PC-3 (cell line): ENCODE data around the gene CROCC. TPM values are rescaled to one million over a fixed set of nuclear protein-coding genes. Genes with fewer than 3 reads are reported as not detected.

ENCODE experiments used
- ATAC-seq: fragments of 200-7000 bp; cut with Tn5 transposase; 2 replicates; pipeline ENCODE4 v1.9.1; 2020; ENCODE audit warnings: mild to moderate bottlenecking, moderate library complexity
- BruUV-seq: library from RNA; stranded (reverse); fragments of 400-500 nt; replicated peaks from 2 replicates; lab custom pipeline; 2021; lab: Mats Ljungman, UMichigan
- CTCF ChIA-PET: fragments of 300-600 bp; sonication (Branson Sonifier 250); formaldehyde crosslinking; loops from one replicate; lab custom pipeline; 2022; ENCODE audit warnings: antibody characterized with exemption; lab: Charles Lee
- POLR2A ChIA-PET: fragments of 300-600 bp; sonication (Branson Sonifier 250); formaldehyde crosslinking; loops from one replicate; lab custom pipeline; 2022; ENCODE audit warnings: antibody characterized with exemption; ENCODE audit not compliant: unreplicated experiment; lab: Charles Lee
- DNase-seq: peaks from one replicate; pipeline ENCODE4 v3.0.0-alpha.2; 2015
- H2AFZ ChIP-seq: fragments of 300-600 bp; sonication (generic); 2 replicates; pipeline ENCODE4 v1.6.0; 2016; ENCODE audit warnings: antibody characterized with exemption, low read length
- H3F3A ChIP-seq: fragments of 300-600 bp; sonication (generic); one replicate; pipeline ENCODE4 v1.6.0; 2017; ENCODE audit warnings: antibody characterized with exemption, low read length, control low read depth, mild to moderate bottlenecking; ENCODE audit not compliant: unreplicated experiment
- H3K27ac ChIP-seq: fragments of 300-600 bp; sonication (generic); 2 replicates; pipeline ENCODE4 v1.5.1; 2016; ENCODE audit warnings: mild to moderate bottlenecking, low read length
- H3K27me3 ChIP-seq: fragments of 300-600 bp; sonication (generic); 2 replicates; pipeline ENCODE4 v1.6.1; 2016; ENCODE audit warnings: low read length, mixed read lengths
- H3K36me3 ChIP-seq: fragments of 300-600 bp; sonication (generic); 2 replicates; pipeline ENCODE4 v1.6.1; 2016; ENCODE audit warnings: low read depth, mixed run types, low read length, mixed read lengths
- H3K4me1 ChIP-seq: fragments of 300-600 bp; sonication (generic); 2 replicates; pipeline ENCODE4 v1.5.1; 2016; ENCODE audit warnings: low read length; ENCODE audit not compliant: insufficient read depth
- H3K4me2 ChIP-seq: fragments of 300-600 bp; sonication (generic); 2 replicates; pipeline ENCODE4 v1.6.0; 2016; ENCODE audit warnings: low read length
- H3K4me3 ChIP-seq: fragments of 300-600 bp; sonication (generic); 2 replicates; pipeline ENCODE4 v1.5.1; 2016; ENCODE audit warnings: mild to moderate bottlenecking, low read length, mixed read lengths
- H3K79me2 ChIP-seq: fragments of 300-600 bp; sonication (generic); 2 replicates; pipeline ENCODE4 v1.6.1; 2017; ENCODE audit warnings: low read length, mixed read lengths
- H3K9ac ChIP-seq: fragments of 300-600 bp; sonication (generic); 2 replicates; pipeline ENCODE4 v1.6.0; 2016; ENCODE audit warnings: mild to moderate bottlenecking, low read length
- H3K9me2 ChIP-seq: fragments of 300-600 bp; sonication (generic); replicated peaks from 2 replicates; pipeline ENCODE4 v1.6.1; 2016; ENCODE audit warnings: mixed run types, low read length, mixed read lengths
- H3K9me3 ChIP-seq: fragments of 300-600 bp; sonication (generic); 2 replicates; pipeline ENCODE4 v1.6.1; 2016; ENCODE audit warnings: low read length, mixed read lengths
- H4K20me1 ChIP-seq: fragments of 300-600 bp; sonication (generic); 2 replicates; pipeline ENCODE4 v1.6.1; 2016; ENCODE audit warnings: low read length, mixed read lengths
- CTCF ChIP-seq: fragments of 300-600 bp; sonication (generic); conservative IDR thresholded peaks from 2 replicates; pipeline ENCODE4 v1.5.1; 2017; ENCODE audit warnings: antibody characterized with exemption, low read depth, mild to moderate bottlenecking, low read length
- EZH2 ChIP-seq: fragments of 300-600 bp; sonication (generic); IDR thresholded peaks from one replicate; pipeline ENCODE4 v1.6.1; 2017; ENCODE audit warnings: antibody characterized with exemption, mild to moderate bottlenecking, low read length; ENCODE audit not compliant: unreplicated experiment
- EZH2phosphoT487 ChIP-seq: fragments of 300-600 bp; sonication (generic); IDR thresholded peaks from 2 replicates; pipeline ENCODE4 v1.6.1; 2018; ENCODE audit warnings: mild to moderate bottlenecking, antibody characterized with exemption, low read length, borderline replicate concordance
- intact Hi-C: fragments of 100-400 bp; cut with micrococcal nuclease; formaldehyde crosslinking; loops from 2 replicates; pipeline ENCODE4 v1.9.0; 2023
- total RNA-seq: library from RNA; depleted of rRNA; stranded (reverse); fragments of >200 nt; gene quantifications from 2 replicates; pipeline ENCODE4 v1.2.3, GENCODE V29; 2014

CROCC gene
- total RNA-seq, 1 experiment from 2014 or later: 24.6 TPM

GRCh38 chr1:16924216-16924918 is 2.6 kb downstream of the CROCC start:
- Histone ChIP-seq H4K20me1 (no peaks in the 10 kb centered on the region), H3K4me3 (no peak overlapping the region), H3K4me1 (no peaks in the 10 kb centered on the region), H3K27me3 (no peaks in the 10 kb centered on the region), H3K4me2 (no peak overlapping the region), H3K9ac (no peak overlapping the region), H3K79me2 (no peaks in the 10 kb centered on the region), H2AFZ (no peak overlapping the region), H3K9me3 (no peaks in the 10 kb centered on the region), H3K27ac (no peak overlapping the region), H3K36me3 (no peaks in the 10 kb centered on the region), H3F3A (no peaks in the 10 kb centered on the region), H3K9me2 (no peaks in the 10 kb centered on the region)
- TF ChIP-seq EZH2: no peak
- no peak for TF ChIP-seq EZH2phosphoT487
- no peak for TF ChIP-seq CTCF
- no TSS peak for BruUV-seq
- ATAC-seq: no peak
- intact Hi-C loops: no loop called here
- ChIA-PET POLR2A (no interaction called here), CTCF (no interaction called here)
- DNase-seq: no peak

- TF ChIP-seq EZH2 (no peak), CTCF (no peak; the same call in 1 of the 2 replicates), EZH2phosphoT487 (no peak)
- no peak overlapping the region for H3K4me2 ChIP-seq
- no peak overlapping the region for H3K9ac ChIP-seq
- H3K27ac ChIP-seq: no peak overlapping the region
- ChIA-PET CTCF (no interaction called here), POLR2A (no interaction called here)
- H3K9me2 ChIP-seq: no peaks in the 10 kb centered on the region
- H3K36me3 ChIP-seq: no peaks in the 10 kb centered on the region
- H2AFZ ChIP-seq: no peak overlapping the region
- no peaks in the 10 kb centered on the region for H3K27me3 ChIP-seq
- H3K79me2 ChIP-seq: no peaks in the 10 kb centered on the region
- DNase-seq (no peak), ATAC-seq (no peak)
- intact Hi-C loops: no loop called here
- BruUV-seq: no TSS peak
- no peaks in the 10 kb centered on the region for H3K4me1 ChIP-seq
- no peaks in the 10 kb centered on the region for H4K20me1 ChIP-seq
- no peak overlapping the region for H3K4me3 ChIP-seq
- H3F3A ChIP-seq: no peaks in the 10 kb centered on the region
- no peaks in the 10 kb centered on the region for H3K9me3 ChIP-seq
These were observed 3.3 kb downstream of the CROCC start for GRCh38 chr1:16924919-16925477.
